Stimulated activated CD8-positive, alpha-beta memory T cell treated with anti-CD3 and anti-CD28 coated beads, Interleukin-12 subunit alpha, Interleukin-12 subunit beta, amount 100 ng/mL, for 24 hours (primary cell): ENCODE measurements around the gene VAPB.

ENCODE experiments used
- DNase-seq: peaks from one replicate; pipeline ENCODE4 v3.0.0-alpha.2; 2020; ENCODE audit errors: extremely low read depth

VAPB gene

DNA sequence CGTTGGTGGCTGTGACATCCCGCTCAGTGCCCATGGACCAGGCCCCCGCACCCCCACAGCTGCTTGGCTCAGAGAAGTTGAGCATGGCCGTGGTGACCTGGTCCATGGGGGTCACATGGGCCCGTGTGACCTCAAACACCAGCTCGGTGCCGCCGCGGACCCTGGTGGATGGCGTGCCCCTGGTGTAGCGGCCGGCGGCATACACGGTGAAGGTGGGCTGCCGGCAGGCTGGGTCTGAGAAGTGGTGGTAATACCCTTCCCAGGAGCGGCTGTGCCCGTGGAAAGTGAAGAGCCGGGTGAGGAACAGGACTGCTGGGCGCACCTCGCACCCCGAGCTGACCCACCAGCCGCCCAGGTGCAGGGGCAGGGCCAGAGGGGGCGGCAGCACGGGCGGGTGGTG is 72.1 kb downstream of the VAPB start:
- DNase-seq: no peak

GRCh38 chr20:58461899-58462298 is 72.9 kb downstream of the VAPB start:
- DNase-seq: no peak

- no peak for DNase-seq
Observed at GRCh38 chr20:58463256-58463655, 74.2 kb downstream of the VAPB start.

- no peak for DNase-seq
Observed at GRCh38 chr20:58464838-58465237, 75.8 kb downstream of the VAPB start.

GRCh38 chr20:58466095-58466708 is 77.2 kb downstream of the VAPB start:
- no peak for DNase-seq

DNA sequence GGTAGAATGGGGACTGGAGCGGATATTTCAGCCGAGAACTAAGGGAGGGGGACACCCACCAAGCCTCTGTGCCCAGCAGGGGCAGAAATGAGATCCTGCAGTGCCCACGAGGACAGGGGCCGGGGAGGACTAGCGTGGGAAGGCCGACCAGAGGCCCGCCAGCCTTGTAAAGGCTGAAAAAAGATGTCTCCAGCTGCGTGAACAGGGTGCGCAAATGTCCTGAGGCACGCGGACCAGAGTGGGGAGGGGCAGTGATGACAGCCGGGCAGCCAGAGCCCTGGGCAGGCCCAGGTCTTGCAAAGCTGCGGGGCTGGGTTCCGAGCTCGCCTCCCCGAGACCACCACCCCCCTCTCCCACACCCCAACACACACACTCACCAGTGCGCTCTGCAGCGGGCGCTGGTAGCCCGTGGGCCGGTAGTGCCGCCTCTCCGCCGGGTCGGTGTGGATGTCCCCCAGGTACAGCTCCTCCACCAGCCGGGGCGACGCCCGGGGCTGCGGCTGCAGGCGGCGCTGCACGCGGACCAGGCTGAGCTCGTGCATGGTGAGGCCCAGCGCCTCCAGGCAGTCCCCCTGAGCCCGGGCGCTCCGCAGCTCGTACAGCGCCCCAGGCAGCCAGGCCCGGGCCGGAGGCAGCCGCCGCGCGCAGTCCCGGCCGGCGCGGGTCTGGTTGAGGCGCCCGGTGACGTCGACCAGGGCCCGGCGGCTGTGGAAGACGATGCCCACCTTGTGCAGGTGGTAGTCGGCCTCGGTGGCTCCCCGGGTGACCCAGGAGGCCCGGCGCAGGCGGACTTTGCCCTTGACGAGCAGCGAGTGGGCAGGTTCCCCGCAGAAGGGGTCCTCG is 77.9 kb downstream of the VAPB start:
- DNase-seq: no peak

DNA sequence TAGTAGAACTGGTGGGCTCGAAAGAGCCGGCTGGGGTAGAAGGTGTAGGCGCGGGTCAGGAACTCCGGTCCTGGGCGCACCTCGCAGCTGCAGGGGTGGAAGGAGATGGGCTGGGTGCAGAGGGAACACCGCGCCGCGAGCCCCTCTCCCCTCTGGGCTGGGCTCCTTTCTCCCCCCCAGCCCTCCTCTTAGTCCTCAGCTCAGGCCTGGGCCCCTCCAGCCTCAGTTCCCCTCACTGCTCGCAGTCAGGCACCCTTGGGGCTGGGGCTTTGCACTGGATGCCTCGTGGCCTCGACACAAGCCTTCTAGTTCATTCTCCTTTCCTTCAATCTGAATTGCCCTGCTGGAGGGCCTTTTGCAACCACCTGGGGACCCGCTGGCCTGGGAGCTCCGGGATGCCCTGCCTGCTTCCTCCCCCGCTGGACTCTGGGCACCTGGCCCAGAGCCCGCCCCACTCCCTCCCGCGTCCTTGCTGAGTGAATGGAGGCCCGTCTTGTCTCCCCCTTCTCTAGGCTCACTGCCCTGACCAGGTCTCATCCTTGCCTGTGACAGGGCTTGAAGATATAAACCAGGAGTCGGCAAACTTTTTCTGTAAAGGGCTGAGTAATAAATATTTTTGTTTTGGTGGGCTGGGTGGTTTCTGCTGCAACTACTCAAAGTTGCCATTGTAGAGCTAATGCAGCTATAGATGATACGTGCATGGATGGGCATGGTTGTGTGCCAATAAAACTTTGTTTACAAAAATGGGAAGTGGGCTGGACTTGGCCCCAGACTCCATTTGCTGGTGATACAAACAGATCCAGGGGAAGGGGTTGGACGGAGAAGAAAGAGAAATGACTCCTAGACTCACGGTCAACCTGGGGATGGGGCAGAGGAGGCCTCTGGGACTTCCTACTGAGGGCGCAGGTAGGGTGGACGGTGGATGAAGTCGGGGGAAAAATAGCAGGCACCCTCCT is 78.8 kb downstream of the VAPB start:
- DNase-seq: no peak

- no peak for DNase-seq
Observed at GRCh38 chr20:58469616-58470015, 80.6 kb downstream of the VAPB start.

DNA sequence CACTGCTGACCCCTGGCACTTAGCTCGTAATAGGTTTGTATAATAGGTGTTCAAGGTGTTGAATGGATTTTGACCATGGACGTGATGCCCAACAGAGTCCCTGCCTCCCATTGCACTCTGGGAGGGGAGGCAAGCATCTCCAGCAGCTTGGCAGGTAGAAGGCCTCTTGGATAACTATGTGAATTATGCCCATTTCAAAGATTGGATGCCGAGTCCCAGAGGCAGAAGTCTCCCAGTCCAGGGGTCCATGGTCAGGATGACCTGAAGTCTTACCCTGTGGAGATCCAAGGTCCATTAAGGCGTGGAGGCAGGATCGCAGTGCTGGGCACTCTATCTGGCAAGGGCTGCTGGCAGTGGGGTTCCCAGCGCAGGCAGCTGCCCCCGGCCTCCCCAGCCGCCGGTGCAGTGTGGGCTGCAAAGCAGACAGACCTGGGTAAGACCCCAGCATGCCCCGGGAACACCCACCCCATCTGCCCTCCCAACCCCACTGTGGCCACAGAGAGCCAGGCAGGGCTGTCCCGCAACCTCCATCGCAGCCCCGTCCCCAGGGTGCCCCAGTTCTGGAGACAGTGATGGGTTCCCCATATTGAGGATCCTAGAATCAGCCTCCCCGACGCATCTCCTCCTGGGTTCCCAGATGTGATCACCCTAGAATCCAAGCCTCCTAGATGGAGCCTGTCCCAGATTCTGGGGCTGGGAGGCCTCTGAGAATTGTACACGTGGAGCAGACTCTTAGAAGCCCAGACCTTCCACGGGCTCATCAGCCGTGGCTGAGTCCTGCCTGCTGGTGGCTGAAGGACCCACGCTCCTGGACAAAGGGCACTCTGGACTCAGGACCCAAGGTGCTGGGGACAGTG is 81.5 kb downstream of the VAPB start:
- no peak for DNase-seq

DNA sequence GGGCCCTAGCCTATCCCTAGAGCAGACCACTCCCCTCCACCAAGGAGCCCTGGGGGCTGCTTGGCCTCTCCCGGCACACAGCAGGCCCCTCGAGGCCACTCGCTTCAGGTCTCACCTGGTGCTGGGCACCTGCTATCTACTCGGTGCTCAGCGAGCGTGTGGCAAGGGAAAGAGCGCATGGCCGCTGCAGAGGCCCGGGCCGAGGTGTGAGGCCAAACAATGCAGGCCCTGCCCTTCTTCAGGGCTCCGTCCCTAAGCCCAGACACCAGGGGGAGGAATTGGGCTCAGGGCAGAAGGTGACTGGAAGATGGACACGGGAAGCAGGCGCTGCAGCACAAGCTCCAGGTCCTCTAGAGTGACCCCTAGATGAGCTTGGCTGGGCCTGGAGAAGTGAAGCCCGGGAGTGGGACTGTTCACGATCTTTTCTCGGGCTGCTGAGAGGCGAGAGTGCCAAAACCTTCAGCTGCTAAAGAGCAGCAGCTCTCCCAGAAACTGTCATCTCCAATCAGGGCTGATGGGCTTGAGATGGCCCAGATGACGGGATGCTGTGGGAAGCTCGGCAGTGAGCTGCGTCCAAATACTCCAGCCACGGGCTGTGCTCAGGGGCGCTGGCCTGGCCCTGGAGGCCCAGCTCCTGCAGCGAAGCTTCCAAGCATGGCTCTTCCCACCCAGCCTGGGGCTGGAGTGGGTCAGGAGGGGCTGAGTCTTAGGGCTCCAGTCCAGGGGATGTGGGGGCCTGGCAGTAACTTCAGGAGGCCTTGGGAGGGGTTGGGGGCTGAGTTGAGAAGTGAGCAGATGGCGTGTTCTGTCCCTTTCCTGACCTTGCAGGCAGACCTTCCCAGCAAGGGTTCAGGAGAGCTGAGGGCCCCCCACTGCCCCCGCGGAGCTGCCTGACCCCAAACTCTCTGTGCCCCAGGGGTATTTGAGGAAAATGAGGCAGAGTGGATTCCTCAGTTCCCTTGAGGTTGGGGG is 82.5 kb downstream of the VAPB start:
- DNase-seq: no peak

GRCh38 chr20:58472273-58473018 is 83.4 kb downstream of the VAPB start:
- DNase-seq: no peak

DNA sequence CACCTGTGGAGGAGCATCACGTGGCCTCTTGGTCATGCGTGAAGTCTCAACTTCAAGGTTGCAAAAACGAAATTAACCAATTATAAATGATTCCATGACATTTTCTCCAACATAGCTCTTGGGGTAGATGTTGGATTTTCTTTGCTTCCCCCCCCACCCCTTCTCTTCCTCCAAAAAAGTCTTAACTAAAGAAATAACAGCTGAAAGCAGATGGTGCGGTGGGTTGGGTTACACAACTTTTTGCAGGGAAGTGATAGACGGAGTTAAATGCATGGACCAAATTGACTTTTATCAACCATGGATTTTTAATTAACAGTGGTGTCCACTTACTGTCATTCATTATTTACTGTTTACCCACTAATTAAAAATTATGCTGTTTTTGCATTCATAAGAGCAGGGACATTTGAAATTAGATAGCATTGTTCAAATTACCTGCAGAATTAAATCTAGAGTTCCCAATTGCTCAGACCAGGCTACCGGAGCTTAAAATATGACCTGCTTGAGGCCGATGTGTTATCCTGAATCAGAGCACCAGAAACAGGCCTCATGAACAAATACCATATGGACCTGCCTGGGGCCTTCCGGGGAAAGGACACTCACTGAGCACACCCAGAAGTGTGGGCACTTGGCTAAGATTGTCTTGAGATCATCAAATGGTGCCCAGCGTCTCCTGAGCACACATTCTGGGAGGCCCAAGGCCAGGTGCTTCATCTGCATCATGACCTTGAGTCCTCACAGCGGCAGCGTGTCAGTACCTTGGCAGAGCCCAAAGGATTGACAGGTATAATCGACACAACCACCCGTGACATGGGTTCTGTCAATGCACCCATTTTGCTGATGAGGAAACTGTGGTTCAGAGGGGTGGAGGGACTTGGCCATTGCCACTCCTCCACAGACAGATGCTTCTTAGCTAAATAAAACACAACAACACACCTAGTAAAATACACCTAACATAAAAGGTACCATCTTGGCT is 84.7 kb downstream of the VAPB start:
- DNase-seq: no peak

GRCh38 chr20:58475466-58475865 is 86.4 kb downstream of the VAPB start:
- DNase-seq: no peak

DNA sequence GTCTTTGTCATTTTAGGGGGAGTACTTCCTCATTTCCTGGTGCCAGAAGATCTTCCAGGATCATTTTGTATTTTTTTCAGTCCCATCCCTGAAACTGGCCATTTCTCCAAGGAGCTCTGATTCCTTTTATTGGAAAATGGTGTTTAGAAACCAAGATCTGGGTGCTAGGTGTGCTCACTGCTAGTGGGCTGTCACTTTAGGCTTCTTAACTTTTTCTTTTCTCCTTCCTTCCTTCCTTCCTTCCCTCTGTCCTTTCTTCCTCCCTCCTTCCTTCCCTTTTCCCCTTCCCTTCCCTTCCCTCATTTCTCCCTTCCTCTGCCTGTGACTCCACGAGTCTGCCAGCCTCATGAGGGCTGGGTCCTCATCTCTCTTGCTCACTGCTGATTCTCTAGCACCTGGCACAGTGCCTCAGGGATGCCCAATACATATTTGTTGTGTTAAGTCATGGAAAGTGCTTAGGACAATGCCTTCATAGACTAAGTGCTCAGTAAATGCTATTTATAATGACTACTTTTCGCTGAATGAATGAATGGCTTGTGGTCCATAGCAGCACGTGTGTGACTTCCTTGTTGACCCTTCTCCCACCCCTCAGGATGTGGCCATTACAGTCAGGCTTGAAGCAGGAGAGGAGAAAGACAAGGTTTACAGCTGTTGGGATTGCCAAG is 89.2 kb downstream of the VAPB start:
- DNase-seq: no peak

GRCh38 chr20:58479726-58480440 is 90.9 kb downstream of the VAPB start:
- DNase-seq: no peak

DNA sequence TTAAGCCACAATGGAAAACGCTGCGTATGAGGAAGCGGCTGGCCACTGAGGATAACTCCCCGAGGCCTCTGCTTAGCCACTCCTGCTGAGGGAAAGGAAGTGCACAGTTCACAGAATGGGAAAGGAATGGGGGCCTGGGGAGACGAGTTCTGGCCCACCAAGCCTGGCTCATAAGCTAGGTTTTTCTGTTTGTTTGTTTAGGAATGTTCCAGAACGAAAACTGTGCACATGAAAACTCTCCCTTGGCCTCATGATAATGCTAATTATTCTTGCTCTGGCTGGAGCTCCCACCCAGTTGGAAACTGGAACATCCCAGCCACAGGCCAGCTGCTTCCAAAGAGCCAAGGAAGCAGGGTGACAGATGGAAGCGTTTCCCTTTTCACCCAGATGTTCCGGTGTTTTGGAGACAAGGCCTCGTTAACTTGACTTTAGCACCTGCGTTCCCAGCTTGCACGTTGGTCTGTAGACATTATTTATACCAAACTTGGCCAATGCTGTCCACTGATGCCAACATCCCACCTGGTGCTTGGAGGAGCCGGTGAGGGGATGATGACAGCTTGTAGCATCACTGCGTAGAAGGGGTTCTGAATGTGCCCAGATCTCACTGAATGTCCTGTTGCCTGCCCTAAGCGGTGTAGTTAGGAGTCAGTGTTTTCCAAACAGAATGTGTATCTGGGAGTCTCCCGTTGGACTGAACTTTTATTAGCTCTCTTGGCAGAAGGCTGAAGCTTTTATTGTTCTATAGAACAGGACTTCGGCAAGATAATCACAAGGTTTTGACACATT is 91.7 kb downstream of the VAPB start:
- no peak for DNase-seq
